ENCODE measurements around the gene ARL6IP4.

Gene ARL6IP4

GRCh38 chr12:122963941-122964265 lies 16.6 kb upstream of the ARL6IP4 start:
- Histone ChIP-seq H3K27me3 (no peaks in the 10 kb centered on the region), H3K9ac (peak overlapping the region in 1 of 11 experiments; percentile 9; a peak in 2 of 22 replicates), H3K4me1 (peaks cover 29 to 49% (median 43%) of the 10 kb centered on the region in 10 experiments), H3K27ac (0 out of 22 replicates have a peak overlapping the region, but pooled peaks of 1 of the 11 experiments have one; percentile 8), H3K9me3 (replicated peaks in 1 of 11) (no peaks in the 10 kb centered on the region), H4K20me1 (peaks cover 0 to 31% (median 6%) of the 10 kb centered on the region in 11 experiments; a peak in 5 of 22 replicates), H3K36me3 (peaks cover 8 to 18% (median 14%) of the 10 kb centered on the region in 11 experiments; a peak in 20 of 22 replicates), H3K4me2 (peak overlapping the region in 10 of 11 experiments; percentile 12 to 99 (median 96); a peak in 7 of 22 replicates), H3K4me3 (no peak overlapping the region)
- no peak for TF ChIP-seq Cebpa-rat (IDR thresholded peaks at IDR 0.05)

- Histone ChIP-seq H3K36me3 (peaks cover 3 to 12% (median 8%) of the 10 kb centered on the region in 11 experiments; a peak in 20 of 22 replicates), H3K4me2 (peak overlapping the region; percentile 90 to 100 (median 98); a peak in 21 of 22 replicates), H3K4me3 (peak overlapping the region in 6 of 10 experiments; percentile 71 to 84 (median 76); a peak in 9 of 20 replicates), H3K9me3 (replicated peaks in 1 of 11) (no peaks in the 10 kb centered on the region), H3K4me1 (peaks cover 29 to 49% (median 43%) of the 10 kb centered on the region in 10 experiments), H3K9ac (peak overlapping the region in 10 of 11 experiments; percentile 65 to 84 (median 77); a peak in 16 of 22 replicates), H4K20me1 (peaks cover 0 to 31% (median 6%) of the 10 kb centered on the region in 11 experiments; a peak in 5 of 22 replicates), H3K27ac (no peak overlapping the region), H3K27me3 (no peaks in the 10 kb centered on the region)
- TF ChIP-seq Cebpa-rat (IDR thresholded peaks at IDR 0.05), result no peak
Observed at GRCh38 chr12:122964439-122965257, 15.8 kb upstream of the ARL6IP4 start.

- peaks cover 0 to 5% (median under 1%) of the 10 kb centered on the region in 11 experiments; a peak in 9 of 22 replicates for H3K36me3 ChIP-seq
- peak overlapping the region in 9 of 11 experiments; percentile 53 to 77 (median 68); a peak in 12 of 22 replicates for H3K27ac ChIP-seq
- peaks cover 29 to 49% (median 43%) of the 10 kb centered on the region in 10 experiments for H3K4me1 ChIP-seq
- no peaks in the 10 kb centered on the region for H3K27me3 ChIP-seq
- no peaks in the 10 kb centered on the region for H3K9me3 ChIP-seq (replicated peaks in 1 of 11)
- no peak for TF ChIP-seq Cebpa-rat (IDR thresholded peaks at IDR 0.05)
- H4K20me1 ChIP-seq, result peaks cover 0 to 31% (median 6%) of the 10 kb centered on the region in 11 experiments; a peak in 5 of 22 replicates
- peak overlapping the region; percentile 90 to 100 (median 98) for H3K4me2 ChIP-seq
- peak overlapping the region; percentile 65 to 84 (median 77); a peak in 21 of 22 replicates for H3K9ac ChIP-seq
- H3K4me3 ChIP-seq, result peak overlapping the region; percentile 63 to 84 (median 75)
Observed at GRCh38 chr12:122965321-122965751, 15.1 kb upstream of the ARL6IP4 start.

GRCh38 chr12:122965851-122966742 lies 14.4 kb upstream of the ARL6IP4 start, which contains the start of gene ABCB9:
Gene ABCB9, minus strand, starts transcription at chr12:122966463. Its CDS starts 6,228 bp downstream, at chr12:122960235.
- Histone ChIP-seq H3K9me3 (replicated peaks in 1 of 11) (no peaks in the 10 kb centered on the region), H3K9ac (peak within 1 kb of the TSS; percentile 65 to 84 (median 77); a peak in 21 of 22 replicates), H4K20me1 (peaks cover 0 to 31% (median 6%) of the 10 kb centered on the region in 11 experiments; a peak in 5 of 22 replicates), H3K27me3 (no peaks in the 10 kb centered on the region), H3K4me1 (peaks cover 29 to 49% (median 43%) of the 10 kb centered on the region in 10 experiments), H3K4me2 (peak within 1 kb of the TSS; percentile 90 to 100 (median 98)), H3K27ac (peak within 1 kb of the TSS in 9 of 11 experiments; percentile 53 to 77 (median 68); a peak in 19 of 22 replicates), H3K36me3 (no peaks in the 10 kb centered on the region), H3K4me3 (peak within 1 kb of the TSS; percentile 63 to 84 (median 75))
- TF ChIP-seq Cebpa-rat (IDR thresholded peaks at IDR 0.05), result no peak

GRCh38 chr12:122966743-122967550 lies 13.5 kb upstream of the ARL6IP4 start:
- H3K9me3 ChIP-seq (replicated peaks in 1 of 11), result no peaks in the 10 kb centered on the region
- no peaks in the 10 kb centered on the region for H3K27me3 ChIP-seq
- H3K4me1 ChIP-seq, result peaks cover 23 to 43% (median 36%) of the 10 kb centered on the region in 10 experiments
- H4K20me1 ChIP-seq, result peaks cover 0 to 29% (median 6%) of the 10 kb centered on the region in 11 experiments; a peak in 5 of 22 replicates
- H3K4me3 ChIP-seq, result no peak overlapping the region; a peak in 1 of 20 replicates
- H3K9ac ChIP-seq, result no peak overlapping the region
- no peaks in the 10 kb centered on the region for H3K36me3 ChIP-seq
- no peak overlapping the region; a peak in 1 of 22 replicates for H3K27ac ChIP-seq
- H3K4me2 ChIP-seq, result peak overlapping the region in 7 of 11 experiments; percentile 14 to 48 (median 37); a peak in 7 of 22 replicates
- TF ChIP-seq Cebpa-rat (IDR thresholded peaks at IDR 0.05), result no peak

GRCh38 chr12:122968104-122968503 lies 12.4 kb upstream of the ARL6IP4 start:
- H3K9ac ChIP-seq, result no peak overlapping the region
- TF ChIP-seq Cebpa-rat (IDR thresholded peaks at IDR 0.05), result no peak
- no peaks in the 10 kb centered on the region for H3K36me3 ChIP-seq
- H4K20me1 ChIP-seq, result peaks cover 0 to 24% (median 5%) of the 10 kb centered on the region in 11 experiments; a peak in 5 of 22 replicates
- no peaks in the 10 kb centered on the region for H3K9me3 ChIP-seq (replicated peaks in 1 of 11)
- H3K4me3 ChIP-seq, result no peak overlapping the region
- H3K27me3 ChIP-seq, result no peaks in the 10 kb centered on the region
- peaks cover 18 to 35% (median 29%) of the 10 kb centered on the region in 10 experiments for H3K4me1 ChIP-seq
- no peak overlapping the region for H3K27ac ChIP-seq
- no peak overlapping the region for H3K4me2 ChIP-seq

- Histone ChIP-seq H3K9ac (no peak overlapping the region), H3K9me3 (replicated peaks in 1 of 11) (no peaks in the 10 kb centered on the region), H3K4me2 (no peak overlapping the region), H3K27ac (no peak overlapping the region), H4K20me1 (peaks cover 0 to 13% (median 0%) of the 10 kb centered on the region in 11 experiments; a peak in 5 of 22 replicates), H3K4me3 (no peak overlapping the region), H3K27me3 (no peaks in the 10 kb centered on the region), H3K4me1 (peaks cover 19 to 26% (median 21%) of the 10 kb centered on the region in 10 experiments), H3K36me3 (no peaks in the 10 kb centered on the region)
- no peak for TF ChIP-seq Cebpa-rat (IDR thresholded peaks at IDR 0.05)
Observed at GRCh38 chr12:122969676-122970075, 10.8 kb upstream of the ARL6IP4 start.
